ENCODE results near the gene LECT2.
A peak's percentile ranks its signal among the peaks of the same experiment; 100 is the strongest.

DNA sequence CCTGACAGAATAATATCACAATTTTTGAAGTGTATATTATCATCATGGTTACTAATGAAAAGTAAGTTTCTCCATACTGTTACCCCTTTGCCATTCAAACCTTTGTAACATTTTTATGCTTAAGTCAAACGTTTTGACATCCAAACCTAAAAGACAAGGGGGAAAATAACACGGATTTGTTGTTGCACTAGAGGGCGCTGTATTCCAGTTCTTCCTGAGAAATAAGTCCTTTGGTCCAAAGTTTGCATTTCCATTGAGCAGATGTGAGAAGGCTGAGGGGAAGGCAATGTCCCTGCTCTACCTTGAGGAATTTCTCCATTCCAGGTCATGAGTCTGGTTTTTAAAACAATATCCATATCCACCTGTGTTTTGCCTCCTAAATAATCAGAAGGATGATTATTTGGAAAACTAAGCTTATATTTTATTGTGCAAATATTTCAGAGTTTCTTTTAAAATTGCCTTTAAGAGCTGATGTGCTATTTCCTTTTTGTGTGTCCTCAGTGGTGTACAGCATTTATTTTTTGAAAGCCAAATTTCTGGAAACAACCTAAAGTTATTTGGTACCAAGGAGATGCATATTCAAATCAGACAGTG lies 9.7 kb downstream of the LECT2 start:
- TF ChIP-seq, protein P1, sequence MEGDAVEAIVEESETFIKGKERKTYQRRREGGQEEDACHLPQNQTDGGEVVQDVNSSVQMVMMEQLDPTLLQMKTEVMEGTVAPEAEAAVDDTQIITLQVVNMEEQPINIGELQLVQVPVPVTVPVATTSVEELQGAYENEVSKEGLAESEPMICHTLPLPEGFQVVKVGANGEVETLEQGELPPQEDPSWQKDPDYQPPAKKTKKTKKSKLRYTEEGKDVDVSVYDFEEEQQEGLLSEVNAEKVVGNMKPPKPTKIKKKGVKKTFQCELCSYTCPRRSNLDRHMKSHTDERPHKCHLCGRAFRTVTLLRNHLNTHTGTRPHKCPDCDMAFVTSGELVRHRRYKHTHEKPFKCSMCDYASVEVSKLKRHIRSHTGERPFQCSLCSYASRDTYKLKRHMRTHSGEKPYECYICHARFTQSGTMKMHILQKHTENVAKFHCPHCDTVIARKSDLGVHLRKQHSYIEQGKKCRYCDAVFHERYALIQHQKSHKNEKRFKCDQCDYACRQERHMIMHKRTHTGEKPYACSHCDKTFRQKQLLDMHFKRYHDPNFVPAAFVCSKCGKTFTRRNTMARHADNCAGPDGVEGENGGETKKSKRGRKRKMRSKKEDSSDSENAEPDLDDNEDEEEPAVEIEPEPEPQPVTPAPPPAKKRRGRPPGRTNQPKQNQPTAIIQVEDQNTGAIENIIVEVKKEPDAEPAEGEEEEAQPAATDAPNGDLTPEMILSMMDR (IDR thresholded peaks at IDR 0.05), result peak; percentile 72 to 89 (median 82)
- no peak for TF ChIP-seq POLR2A (IDR thresholded peaks at IDR 0.05)
